ENCODE results near the gene DIAPH2.

The DIAPH2 gene

DNA sequence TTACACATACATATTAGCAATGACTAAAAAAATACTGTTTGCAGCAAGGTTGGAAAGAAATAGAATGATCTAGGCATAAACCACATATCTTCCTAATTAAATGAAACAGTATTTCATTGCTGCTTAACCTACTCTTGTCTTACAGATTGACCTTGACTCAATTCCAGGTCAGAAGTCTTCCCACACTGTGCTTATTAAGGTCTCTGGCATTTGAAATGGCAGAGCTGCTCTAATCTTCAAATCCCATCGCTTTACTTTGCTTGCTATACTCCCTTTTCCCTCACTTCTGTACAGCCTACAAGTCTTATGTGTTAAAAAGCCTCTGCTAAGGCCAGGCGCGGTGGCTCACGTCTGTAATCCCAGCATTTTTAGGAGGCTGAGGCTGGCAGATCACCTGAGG is 623.5 kb downstream of the DIAPH2 start:
- DNase-seq (ENCODE audit: low spot score) = peak; percentile 7

DNA sequence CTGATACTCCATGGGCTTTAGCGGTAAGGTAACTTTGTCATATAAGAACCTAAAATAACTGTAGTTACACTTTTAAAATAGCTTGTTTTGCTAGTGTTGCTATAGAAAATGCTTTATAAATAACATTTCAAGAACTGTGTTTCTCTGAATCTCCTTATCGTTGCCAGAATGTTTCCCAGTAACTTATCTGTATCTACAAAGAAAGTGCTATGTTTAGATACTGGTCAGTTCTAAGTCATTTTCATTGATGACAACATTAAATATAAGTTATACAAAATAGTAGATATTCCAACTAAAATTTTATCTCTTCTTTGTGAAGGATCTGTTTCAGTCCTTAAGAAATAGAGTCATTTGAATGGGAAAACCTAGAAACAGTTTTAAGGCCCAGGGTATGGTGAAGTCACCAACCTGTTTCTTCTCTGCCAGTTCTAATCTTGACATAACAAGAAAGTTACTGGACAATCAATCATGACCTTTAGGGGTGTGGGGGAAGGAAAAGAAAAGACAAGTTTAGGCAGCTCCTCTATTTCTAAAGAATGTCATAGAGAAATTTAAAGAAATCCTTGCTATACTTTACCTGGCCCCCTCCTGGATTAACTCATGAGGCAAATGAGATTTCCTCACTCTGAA is 625.0 kb downstream of the DIAPH2 start:
- no peak for DNase-seq (ENCODE audit: low spot score)

- no peak for DNase-seq (ENCODE audit: low spot score)
Measured at GRCh38 chrX:97310373-97310772, 625.7 kb downstream of the DIAPH2 start.

- DNase-seq (ENCODE audit: low spot score) = no peak
Measured at GRCh38 chrX:97311066-97311778, 626.6 kb downstream of the DIAPH2 start.

- no peak for DNase-seq (ENCODE audit: low spot score)
Measured at GRCh38 chrX:97314345-97314744, 629.7 kb downstream of the DIAPH2 start.

GRCh38 chrX:97315939-97316338 is 631.3 kb downstream of the DIAPH2 start:
- DNase-seq (ENCODE audit: low spot score) = no peak

GRCh38 chrX:97320305-97320704 is 635.7 kb downstream of the DIAPH2 start:
- no peak for DNase-seq (ENCODE audit: low spot score)

GRCh38 chrX:97322401-97322800 is 637.8 kb downstream of the DIAPH2 start:
- peak; percentile 5 for DNase-seq (ENCODE audit: low spot score)

- no peak for DNase-seq (ENCODE audit: low spot score)
Measured at GRCh38 chrX:97326456-97326855, 641.8 kb downstream of the DIAPH2 start.

GRCh38 chrX:97328853-97329390 is 644.3 kb downstream of the DIAPH2 start:
- no peak for DNase-seq (ENCODE audit: low spot score)

GRCh38 chrX:97330151-97330550 is 645.5 kb downstream of the DIAPH2 start:
- no peak for DNase-seq (ENCODE audit: low spot score)

DNA sequence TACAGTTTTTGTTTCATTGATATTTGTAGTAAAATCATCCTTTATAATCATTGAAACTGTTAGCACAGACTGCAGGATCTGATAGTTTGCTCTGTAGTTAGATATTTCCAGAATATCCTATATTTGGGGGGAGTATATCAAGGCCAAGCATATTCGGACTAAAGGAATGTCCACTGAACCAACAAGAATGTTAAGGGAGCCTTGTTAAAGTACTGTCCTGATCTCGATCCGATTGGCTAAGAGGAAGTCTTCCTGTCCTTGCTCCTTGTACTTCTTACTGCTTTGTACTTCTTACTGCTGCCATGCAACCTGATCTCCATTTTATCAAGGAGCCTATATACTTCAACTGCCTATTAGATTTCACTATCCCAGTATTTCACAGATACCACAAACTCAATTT is 648.3 kb downstream of the DIAPH2 start:
- peak; percentile 7 for DNase-seq (ENCODE audit: low spot score)

DNA sequence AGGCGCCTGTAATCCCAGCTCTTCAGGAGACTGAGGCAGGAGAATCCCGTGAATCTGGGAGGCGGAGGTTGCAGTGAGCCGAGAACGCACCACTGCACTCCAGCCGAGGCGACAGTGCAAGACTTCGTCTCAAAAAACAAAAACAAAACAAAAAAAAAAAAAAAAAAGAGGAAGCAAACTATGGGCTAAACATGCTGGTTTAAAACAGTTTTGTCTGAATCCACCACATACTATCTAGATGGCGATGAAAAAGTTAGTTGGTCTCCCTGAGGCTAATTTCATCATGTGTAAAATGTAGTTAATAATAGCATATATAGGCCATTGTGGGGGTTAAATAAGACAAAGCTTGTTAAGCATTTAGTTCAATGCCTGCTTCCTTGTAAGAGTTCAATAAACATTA is 650.2 kb downstream of the DIAPH2 start:
- DNase-seq (ENCODE audit: low spot score) = no peak

DNA sequence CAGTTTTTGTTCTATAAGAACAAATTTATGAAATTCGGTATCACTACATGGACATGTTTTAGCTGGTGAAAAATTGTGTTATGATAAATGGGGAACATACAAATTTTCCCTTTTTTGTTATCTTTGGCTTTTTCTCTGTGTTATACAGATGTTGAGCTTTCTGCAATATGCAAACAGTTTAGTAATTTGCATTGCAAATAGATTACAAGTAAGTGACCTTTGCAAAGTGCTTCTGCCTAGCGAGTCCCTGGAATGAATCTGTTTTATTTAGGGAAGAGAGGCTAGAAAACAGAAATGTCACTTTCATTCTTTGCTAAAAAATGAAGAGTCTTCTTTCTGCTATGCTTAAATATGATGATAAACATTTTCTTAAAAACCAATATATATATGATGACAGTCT is 660.1 kb downstream of the DIAPH2 start:
- DNase-seq (ENCODE audit: low spot score) = no peak

DNA sequence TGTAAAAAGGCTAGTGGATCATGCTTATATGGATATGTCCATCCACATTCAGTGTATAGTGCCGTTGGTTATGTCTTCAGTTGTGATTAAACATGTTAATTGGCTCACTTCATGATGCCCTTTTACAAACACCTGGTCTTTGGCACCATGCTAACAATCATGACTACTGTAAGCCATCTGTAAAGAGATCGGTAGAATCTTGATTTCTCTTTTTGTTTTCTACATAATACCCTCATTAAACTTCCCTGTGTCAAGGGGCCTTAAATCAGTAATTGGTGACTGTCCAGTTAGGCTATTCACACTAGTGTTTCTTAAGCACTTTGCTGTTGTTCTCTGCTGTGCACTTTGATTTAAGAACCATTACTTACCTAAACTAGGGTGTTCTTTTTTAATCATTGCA is 674.3 kb downstream of the DIAPH2 start:
- DNase-seq (ENCODE audit: low spot score) = no peak

GRCh38 chrX:97363843-97364242 is 679.2 kb downstream of the DIAPH2 start:
- DNase-seq (ENCODE audit: low spot score) = no peak

DNA sequence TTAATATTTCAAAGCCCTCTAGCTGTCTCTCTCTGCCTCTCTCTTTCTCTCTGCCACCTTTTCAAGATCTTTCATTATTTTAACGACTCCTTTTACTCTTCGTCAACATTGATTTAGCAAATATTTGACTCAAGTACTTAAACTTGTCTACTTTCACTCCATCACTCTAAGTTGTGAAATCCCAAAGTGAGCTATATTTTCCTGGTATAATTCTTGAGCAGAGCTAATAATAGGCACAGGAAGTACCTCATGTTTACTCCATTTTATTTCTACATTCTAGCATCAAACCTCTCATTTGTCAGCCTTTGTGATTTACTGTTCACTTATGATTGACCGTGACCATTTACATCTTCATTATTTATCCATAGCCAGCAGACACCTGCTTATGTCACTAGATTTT is 681.6 kb downstream of the DIAPH2 start:
- no peak for DNase-seq (ENCODE audit: low spot score)

DNA sequence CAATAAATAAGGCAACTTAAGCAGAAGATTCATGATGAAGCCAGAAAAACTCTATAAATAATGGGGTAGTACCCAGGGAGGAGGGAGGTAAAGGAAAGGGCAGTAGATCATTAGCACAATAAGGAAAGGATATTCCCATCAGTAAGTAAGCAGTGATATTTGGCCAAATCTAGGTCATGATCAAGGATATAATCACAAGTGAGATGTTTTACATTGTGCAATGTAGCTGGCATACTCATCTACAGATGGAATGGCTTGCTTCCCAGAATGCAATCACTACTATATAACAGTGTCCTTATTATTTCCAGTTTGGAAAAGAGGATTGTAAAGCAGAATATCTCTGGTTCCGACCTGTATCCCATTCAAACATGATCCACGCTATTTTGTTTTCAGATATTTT is 682.5 kb downstream of the DIAPH2 start:
- peak; percentile 17 for DNase-seq (ENCODE audit: low spot score)

- DNase-seq (ENCODE audit: low spot score) = no peak
Measured at GRCh38 chrX:97369947-97370346, 685.3 kb downstream of the DIAPH2 start.

- no peak for DNase-seq (ENCODE audit: low spot score)
Measured at GRCh38 chrX:97372001-97372766, 687.5 kb downstream of the DIAPH2 start.

DNA sequence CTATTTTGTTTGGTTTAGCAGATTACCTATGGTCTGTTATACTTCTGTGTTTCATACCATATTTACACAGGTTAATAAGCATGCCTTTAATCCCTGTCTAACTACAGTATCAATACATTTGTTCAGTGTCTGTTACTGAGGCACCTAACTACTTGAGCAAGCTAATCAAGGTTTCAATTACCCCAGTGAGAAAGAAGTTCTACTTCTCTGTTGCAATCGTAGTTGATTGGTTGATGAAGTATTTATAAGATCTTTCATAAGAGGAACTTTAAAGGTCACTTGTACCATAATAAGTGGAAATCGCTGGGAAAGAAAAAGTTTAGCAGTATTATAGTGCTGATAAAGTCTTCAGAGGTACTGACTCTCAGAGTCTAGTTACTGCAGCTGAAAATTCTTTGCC is 689.6 kb downstream of the DIAPH2 start:
- no peak for DNase-seq (ENCODE audit: low spot score)

DNA sequence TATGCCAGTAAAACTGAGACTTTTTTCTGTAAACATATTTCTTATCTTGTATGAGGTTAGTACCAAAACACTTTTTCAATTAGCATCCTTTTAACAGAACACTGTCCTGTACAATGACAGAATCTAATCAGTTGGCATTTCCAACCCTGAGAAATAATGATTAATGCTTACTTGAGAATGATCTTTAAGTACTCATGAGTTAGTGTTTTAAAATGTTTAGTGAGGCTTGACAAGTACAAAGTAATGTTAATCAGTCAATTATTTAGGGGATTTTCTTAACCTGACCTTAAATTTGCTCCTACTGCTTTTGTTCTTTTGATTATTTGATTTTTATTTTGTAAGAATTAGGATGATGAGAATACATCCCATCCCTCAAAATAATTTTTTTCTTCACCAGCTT is 695.6 kb downstream of the DIAPH2 start:
- no peak for DNase-seq (ENCODE audit: low spot score)

GRCh38 chrX:97384685-97385084 is 700.0 kb downstream of the DIAPH2 start:
- no peak for DNase-seq (ENCODE audit: low spot score)

All from AG20443 (cell line).